Left kidney (tissue), 2 donors: ENCODE measurements around the gene SEPTIN1. TPM values are rescaled to one million over a fixed set of nuclear protein-coding genes. Genes with fewer than 3 reads are reported as not detected.
"Not testable (repeated sequence)": the region's sequence is repeated elsewhere in the genome, so short reads cannot be mapped to it uniquely, and the experiment has no call there.

ENCODE experiments used
- DNase-seq: peaks from one replicate; pipeline ENCODE4 v3.0.0-alpha.2; 2013
- polyA plus RNA-seq: library from polyadenylated mRNA; unstranded; fragments of 120-200 nt; gene quantifications from one replicate; pipeline ENCODE4 v1.2.1, GENCODE V29; 2013; ENCODE audit not compliant: insufficient read length

Gene SEPTIN1
- polyA plus RNA-seq, 1 donor = 1.8 TPM

DNA sequence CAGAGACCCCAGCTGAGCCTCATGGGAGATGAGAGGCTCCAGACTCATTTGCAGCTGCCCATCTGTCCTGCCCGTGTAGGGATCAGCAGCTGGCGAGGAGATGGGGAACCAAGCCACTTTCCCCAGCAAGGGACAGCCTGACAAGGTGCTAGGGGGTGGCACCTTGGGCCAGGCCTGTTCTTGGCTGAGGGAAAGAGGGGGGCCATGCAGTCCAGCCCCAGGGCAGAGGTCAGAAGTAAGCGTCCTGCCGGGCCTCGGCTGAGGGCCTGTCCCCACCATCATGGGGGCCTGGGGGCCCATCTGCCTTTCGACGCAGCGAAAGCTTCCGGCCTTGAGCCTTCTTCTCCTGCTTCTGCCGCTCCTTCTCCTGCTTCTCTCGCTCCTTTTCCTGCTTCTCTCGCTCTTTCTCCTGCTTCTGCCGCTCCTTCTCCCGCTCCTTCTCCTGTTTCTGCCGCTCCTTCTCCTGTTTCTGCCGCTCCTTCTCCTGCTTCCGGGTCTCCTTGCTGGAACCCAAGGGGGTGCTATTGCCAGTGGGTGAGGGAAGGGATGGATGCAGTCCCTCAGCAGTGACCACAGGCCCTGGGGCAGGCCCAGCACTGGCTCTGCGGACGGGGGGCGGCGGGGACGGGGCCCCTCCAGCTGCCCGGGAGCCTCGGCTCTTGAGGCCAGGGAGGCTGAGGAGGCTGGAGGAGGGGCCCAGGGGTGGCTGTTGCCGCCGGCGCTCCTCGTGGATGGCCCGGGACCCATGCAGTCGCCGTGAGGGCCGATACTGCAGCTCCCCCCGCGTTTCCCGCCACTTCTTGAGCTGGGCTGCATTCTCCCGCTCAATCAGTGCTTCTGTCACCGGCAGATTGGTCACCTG is 24.4 kb downstream of the SEPTIN1 start:
- DNase-seq = no peak

DNA sequence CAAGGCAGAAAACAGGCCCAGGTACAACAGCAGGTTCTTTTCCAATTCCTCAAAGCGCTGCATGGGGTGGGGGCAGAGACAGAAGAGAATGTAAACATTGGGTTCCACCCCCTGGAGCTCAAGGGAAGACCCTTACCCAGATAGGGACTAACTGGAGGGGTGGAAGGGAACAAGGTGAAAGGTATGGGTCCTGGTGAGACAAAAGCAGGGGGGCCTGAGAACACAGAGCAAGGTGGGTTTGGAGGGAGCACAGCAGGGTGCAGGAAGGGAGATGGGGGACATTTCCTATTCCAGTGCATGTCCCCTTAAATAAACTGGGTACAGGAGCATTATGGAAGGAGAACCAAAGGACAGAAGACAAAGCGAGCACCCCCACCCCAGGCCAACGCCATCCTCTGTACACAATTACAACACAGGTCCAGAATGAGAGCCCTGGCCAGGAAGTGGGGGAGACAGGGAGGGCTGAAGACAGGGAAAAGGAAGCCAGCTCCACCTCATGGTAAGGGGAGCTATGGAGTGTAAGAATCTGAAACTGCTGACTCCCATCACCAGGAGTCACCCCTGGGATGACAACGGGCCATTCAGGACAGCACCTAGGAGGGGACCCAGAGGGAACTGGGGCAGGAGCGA is 25.2 kb downstream of the SEPTIN1 start:
- DNase-seq = no peak

DNA sequence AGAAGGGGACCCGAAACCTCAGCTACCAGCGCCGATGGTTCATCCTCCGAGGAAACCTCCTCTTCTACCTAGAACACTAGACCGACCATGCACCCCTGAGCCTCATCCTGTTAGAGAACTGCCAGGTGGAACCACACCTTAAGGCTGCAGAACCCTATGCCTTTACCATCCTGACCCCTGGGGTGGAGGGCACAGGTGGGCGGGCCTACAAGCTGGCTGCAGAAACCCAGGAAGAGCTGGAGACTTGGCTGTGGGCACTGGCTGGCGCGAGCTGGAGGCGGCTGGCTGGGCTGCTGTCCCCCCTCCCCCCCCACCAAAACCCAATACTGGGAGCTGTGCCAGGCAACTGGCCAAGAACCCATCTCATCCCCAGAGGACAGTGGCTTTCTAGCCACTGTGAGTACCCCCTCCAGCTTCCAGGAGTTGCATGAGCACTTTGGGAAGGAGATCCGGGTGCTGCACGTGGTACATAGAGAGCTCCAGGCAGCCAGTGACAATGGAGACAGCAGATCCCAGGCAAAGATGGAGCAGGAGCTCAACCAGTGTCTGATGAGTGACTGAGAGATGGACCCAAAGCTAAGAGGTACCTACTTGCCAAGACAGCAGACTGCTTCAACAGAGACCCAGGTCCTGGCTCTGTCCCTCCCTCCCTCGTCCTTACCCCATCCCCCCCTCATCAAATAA is 25.8 kb downstream of the SEPTIN1 start:
- DNase-seq = no peak

- DNase-seq = no peak
Observed at GRCh38 chr16:30355954-30356308, 26.4 kb downstream of the SEPTIN1 start.

- DNase-seq = peak; percentile 99
Observed at GRCh38 chr16:30355144-30355953, 27.0 kb downstream of the SEPTIN1 start, which contains the start of gene CD2BP2. TSS of gene CD2BP2 (minus strand) at chr16:30355308. CDS start at chr16:30354681, 627 bp downstream.

GRCh38 chr16:30354423-30355143 is 27.8 kb downstream of the SEPTIN1 start:
- DNase-seq = no peak

DNA sequence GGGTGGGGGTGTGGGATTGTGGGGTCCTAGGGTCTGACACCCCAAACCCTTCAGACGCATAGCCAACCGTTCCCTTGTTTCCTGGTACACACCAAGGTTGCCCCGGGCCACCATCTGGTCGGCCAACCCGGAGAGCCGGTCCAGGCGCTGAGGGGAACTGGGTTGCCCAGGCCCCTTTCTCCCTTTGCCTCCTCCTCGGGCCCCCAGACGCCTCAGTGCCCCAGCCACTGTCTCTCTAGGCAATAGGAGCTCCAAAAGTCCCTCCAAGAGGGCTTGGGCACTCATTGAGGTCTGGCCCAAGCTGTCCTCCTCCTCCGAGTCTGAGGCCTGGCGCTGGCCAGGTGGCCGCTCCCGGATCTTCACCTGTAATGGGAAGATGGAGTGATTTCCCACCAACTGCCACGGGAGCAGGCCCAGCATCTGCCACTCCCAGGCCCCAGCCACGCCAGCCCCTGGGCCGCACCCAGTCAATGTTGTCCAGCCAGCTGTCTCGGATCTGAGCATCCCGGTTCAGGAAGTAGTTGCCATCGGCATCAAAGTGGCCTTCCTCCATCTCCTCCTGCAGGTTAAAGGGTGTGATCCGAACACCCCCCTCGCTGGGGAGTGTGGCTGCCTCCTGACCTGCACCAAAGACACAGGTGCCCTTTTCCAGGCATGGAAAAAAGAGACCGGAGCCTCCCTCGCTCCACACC is 28.8 kb downstream of the SEPTIN1 start:
- DNase-seq = no peak

DNA sequence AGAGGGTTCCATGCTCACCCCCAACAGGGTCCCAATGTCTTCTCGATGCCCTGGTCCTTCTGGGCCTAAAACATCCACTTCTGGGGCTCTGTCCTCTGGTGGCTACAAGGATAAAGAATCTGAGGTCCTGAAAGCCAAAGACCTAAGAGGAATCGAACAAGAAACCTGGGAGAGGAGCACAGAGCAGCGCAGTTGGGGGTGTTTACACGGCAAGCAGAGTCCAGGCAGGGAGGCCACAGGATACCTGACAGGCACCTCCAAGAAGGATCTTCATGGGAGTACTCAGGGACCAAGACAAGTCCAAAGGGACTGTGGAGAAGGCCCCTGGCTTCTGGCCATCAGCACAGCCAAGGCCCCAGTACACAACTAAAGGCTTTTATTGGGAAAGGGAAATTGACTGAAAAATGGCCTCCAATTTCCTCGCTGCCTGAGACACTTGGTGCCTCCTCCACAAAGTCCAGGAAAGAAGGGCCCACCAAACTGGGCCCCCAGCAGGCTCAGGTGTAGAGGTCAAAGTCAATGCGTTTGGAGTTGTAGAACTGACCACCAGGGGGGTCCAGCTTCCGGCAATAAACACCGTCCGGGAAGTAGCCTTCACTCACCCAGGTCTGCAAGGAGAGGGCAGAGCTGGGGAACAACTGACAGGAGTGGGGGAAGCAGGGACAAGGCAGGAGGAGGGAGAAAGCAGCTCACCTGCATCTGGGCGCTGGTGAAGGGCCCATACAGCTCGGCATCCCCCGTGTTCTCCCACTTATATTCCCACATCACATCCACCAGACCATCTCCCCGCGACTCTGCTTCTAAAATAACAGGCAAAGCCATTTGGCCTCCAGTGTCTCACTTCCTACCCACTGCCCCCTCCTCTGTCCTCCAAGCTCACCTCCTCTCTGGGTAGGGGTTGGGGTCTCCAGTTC is 29.6 kb downstream of the SEPTIN1 start:
- no peak for DNase-seq

GRCh38 chr16:30351586-30352419 is 30.6 kb downstream of the SEPTIN1 start:
- no peak for DNase-seq

DNA sequence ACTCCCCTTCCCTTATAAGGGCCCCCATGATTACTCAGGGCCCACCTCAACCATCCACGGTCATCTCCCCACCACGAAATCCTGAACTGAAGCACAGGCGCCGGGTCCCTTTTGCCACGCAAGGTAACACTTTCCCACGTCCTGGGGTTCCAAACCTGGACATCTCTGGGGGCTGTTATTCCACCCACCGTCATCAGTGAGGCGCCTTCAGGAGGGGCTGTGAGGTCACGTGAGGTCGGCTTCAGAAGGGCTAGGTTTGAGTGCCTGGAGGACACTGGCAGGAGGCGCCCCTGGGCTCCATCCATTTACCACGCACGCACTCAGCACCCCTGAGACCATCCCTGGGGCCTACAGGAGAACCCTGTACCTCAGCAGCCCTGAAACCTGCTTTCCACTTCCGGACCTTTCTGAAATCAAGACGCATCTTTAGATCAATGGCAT is 31.3 kb downstream of the SEPTIN1 start:
- DNase-seq = no peak

DNA sequence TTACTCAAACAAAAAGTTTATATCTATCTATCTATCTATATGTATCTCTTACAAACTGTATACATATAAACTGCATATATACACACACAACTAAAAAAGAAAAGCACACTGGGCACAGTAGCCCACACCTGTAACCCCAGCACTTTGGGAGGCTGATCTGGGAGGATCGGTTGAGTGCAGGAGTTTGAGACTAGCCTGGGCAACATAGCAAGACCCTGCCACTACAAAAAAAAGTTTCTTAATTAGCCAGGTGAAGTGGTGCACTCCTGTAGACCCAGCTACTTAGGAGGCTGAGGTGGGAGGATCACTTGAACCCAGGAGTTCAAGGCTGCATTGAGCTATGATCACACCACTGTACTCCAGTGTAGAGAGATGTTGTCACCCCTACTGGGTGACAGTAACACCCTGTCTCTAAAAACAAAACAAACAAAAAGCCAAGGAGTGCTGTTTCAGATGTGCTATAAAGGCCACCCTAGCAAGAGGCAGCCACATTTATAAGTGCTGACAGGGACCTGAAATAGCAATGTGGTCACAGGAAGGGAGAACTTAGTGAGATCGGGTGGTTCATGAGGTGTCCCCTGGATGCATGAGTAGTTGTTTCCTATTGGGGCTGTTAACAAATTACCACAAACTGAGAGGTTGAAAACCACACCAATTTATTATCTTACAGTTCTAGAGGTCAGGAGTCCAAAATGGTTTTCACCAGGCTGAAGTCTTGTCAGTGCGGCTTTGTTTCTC is 32.1 kb downstream of the SEPTIN1 start:
- DNase-seq = no peak

GRCh38 chr16:30349675-30350074 is 32.7 kb downstream of the SEPTIN1 start:
- no peak for DNase-seq

DNA sequence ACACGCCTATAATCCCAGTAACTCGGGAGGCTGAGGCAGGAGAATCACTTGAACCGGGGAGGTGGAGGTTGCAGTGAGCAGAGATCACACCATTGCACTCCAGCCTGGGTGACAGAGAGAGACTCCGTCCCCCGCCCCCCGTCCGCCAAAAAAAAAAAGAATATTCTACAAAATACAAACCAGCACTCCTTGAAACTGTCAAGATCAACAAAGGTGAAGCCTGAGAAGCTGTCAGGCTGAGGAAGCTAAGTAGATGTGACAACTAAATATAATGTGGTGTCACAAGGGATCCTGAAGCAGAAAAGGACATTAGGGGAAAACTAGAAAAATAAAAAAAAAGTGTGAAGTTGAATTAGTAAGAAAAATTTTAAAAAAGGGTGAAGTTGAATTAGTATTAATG is 33.4 kb downstream of the SEPTIN1 start:
- DNase-seq = no peak

DNA sequence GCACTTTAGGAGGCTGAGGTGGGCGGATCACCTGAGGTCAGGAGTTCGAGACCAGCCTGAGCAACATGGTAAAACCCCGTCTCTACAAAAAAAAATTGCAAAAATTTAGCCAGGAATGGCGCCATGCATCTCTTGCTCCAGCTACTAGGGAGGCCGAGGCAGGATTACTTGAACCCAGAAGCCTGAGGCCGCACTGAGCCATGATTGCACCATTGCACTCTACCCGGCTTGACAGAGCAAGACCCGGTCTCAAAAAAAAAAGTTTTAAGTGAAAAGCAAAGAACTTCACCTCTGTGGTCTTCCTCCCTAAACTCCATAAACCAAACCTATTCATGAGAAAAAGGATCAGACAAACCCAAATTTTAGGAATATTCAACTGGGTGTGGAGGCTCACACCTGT is 34.2 kb downstream of the SEPTIN1 start:
- DNase-seq = no peak

DNA sequence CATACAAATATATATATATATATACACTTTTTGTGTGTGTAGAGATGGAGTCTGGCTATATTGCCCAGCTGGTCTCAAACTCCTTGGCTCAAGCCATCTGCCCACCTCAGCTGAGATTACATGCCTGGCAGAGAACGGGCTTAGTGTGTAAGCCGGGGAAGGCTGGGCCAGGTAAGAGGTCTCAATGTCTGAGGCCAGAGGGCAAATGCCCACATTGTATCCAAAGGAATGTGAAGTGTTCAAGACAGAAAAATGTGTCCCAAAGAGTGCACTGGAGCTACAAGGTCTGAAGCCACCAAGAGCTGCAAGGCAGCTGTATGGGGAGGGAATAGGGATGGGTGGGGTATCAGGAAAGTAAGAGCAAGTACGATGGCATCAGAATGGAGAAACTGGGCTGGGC is 36.1 kb downstream of the SEPTIN1 start:
- no peak for DNase-seq

- not testable (repeated sequence) for DNase-seq
Observed at GRCh38 chr16:30343491-30343820, 38.9 kb downstream of the SEPTIN1 start.

DNA sequence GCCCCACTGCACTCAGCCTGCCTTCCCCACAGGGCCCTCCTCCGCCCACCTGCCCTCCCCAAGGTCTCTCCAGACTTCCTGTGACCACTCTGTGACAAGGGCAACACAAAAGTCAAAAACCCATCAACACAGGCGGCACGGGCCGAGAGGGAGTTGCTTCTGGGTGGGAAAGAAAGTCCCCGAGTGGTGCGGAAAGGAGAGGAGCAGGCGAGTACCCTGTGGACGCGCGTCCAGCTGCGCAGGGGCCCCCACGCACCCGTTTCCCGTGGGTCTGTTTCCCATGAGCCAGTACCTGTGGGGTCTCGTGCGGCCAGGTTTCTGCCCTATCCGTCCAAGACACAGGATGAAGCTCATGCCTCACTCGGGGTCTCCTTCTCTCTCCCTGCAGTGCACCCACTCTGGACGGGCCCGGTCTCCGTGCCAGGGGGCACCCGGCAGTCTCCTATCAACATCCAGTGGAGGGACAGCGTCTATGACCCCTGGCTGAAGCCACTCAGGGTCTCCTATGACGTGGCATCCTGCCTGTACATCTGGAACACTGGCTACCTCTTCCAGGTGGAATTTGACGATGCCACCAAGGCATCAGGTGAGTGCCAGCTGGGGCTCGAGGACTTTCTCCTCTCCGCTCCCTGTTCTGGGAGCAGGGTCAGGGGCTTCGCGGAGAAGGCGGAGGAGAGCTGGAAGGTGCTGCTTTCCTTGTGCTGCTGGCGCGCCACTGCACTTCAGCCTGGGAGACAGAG is 39.4 kb downstream of the SEPTIN1 start:
- DNase-seq = no peak
